ENCODE data around the gene STAMBPL1.
"Not testable (repeated sequence)": the region's sequence is repeated elsewhere in the genome, so short reads cannot be mapped to it uniquely, and the experiment has no call there.

Gene STAMBPL1

DNA sequence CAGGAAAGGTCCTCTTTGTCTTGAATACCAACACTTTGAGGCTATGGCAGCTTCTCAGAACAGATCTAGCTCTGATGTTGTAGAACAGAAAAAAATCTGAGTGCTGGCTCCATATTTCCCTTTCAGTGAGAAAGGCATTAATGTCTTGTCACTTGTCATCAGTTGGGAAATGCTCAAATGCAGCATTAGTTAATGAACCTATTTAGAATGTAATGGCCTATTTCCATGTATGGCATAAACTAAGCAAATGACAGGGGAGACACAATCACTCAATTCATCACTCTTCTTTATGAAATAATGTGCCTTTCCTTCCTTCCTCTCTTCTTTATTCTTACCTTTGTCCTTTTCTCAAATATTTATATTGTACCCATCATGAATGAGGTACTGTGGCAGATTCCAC, 5.0 kb upstream of the STAMBPL1 start:
- TF ChIP-seq SPI1 (IDR thresholded peaks at IDR 0.05; ENCODE audit: low read depth, low read length) (no peak), POLR2AphosphoS5 (IDR thresholded peaks at IDR 0.05; ENCODE audit: low read depth, low read length) (no peak), TAF1 (IDR thresholded peaks at IDR 0.05; ENCODE audit: low read depth, low read length) (no peak), POLR2A (IDR thresholded peaks at IDR 0.05; ENCODE audit: low read depth, low read length) (no peak), PAX5 (IDR thresholded peaks at IDR 0.05; ENCODE audit: insufficient read depth, low read length, severe bottlenecking) (no peak), POU2F2 (IDR thresholded peaks at IDR 0.05; ENCODE audit: low read depth, low read length) (no peak)
- no peak for DNase-seq (ENCODE audit: insufficient read length, low spot score)
- FAIRE-seq = no peak

DNA sequence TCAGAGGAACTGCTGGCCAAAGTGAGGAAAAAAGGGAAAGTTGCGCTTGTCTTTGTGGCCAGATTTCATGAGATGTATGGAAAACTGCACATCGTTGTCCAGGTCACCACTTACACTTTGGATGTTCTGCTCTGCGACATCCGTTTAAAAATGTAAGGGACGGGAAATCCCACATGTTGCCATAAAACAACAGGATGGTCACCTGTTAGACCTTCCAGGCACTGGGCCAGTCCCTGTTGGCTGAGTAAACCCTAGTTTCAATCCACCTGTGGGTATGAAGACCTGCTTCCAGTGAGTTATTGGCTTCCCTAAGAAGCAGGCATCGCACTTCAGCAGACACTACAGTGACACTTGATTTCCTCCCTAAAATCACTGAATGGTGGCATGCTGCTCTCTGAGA, 2.7 kb upstream of the STAMBPL1 start:
- no peak for DNase-seq (ENCODE audit: insufficient read length, low spot score)
- peak; percentile 28 for FAIRE-seq
- TF ChIP-seq POLR2AphosphoS5 (IDR thresholded peaks at IDR 0.05; ENCODE audit: low read depth, low read length) = no peak
- TF ChIP-seq PAX5 (IDR thresholded peaks at IDR 0.05; ENCODE audit: insufficient read depth, low read length, severe bottlenecking) = no peak
- no peak for TF ChIP-seq SPI1 (IDR thresholded peaks at IDR 0.05; ENCODE audit: low read depth, low read length)
- TF ChIP-seq TAF1 (IDR thresholded peaks at IDR 0.05; ENCODE audit: low read depth, low read length) = no peak
- no peak for TF ChIP-seq POU2F2 (IDR thresholded peaks at IDR 0.05; ENCODE audit: low read depth, low read length)
- TF ChIP-seq POLR2A (IDR thresholded peaks at IDR 0.05; ENCODE audit: low read depth, low read length) = no peak

- peak; percentile 98 for FAIRE-seq
- DNase-seq (ENCODE audit: insufficient read length, low spot score) = peak; percentile 37
- peak; percentile 85 for TF ChIP-seq POLR2AphosphoS5 (IDR thresholded peaks at IDR 0.05; ENCODE audit: low read depth, low read length)
- TF ChIP-seq POLR2A (IDR thresholded peaks at IDR 0.05; ENCODE audit: low read depth, low read length) = no peak; the same call in none of the 2 replicates
- peak; percentile 71 for TF ChIP-seq SPI1 (IDR thresholded peaks at IDR 0.05; ENCODE audit: low read depth, low read length)
- TF ChIP-seq TAF1 (IDR thresholded peaks at IDR 0.05; ENCODE audit: low read depth, low read length) = peak; percentile 51
- TF ChIP-seq PAX5 (IDR thresholded peaks at IDR 0.05; ENCODE audit: insufficient read depth, low read length, severe bottlenecking) = no peak
- TF ChIP-seq POU2F2 (IDR thresholded peaks at IDR 0.05; ENCODE audit: low read depth, low read length) = peak; percentile 12; the same call in 1 of the 2 replicates
Measured at GRCh38 chr10:88880282-88881076, 434 bp downstream of the STAMBPL1 start.

- FAIRE-seq = no peak
- no peak for DNase-seq (ENCODE audit: insufficient read length, low spot score)
- TF ChIP-seq POLR2AphosphoS5 (IDR thresholded peaks at IDR 0.05; ENCODE audit: low read depth, low read length) (no peak), PAX5 (IDR thresholded peaks at IDR 0.05; ENCODE audit: insufficient read depth, low read length, severe bottlenecking) (no peak), POU2F2 (IDR thresholded peaks at IDR 0.05; ENCODE audit: low read depth, low read length) (no peak), SPI1 (IDR thresholded peaks at IDR 0.05; ENCODE audit: low read depth, low read length) (no peak), TAF1 (IDR thresholded peaks at IDR 0.05; ENCODE audit: low read depth, low read length) (no peak), POLR2A (IDR thresholded peaks at IDR 0.05; ENCODE audit: low read depth, low read length) (no peak)
Measured at GRCh38 chr10:88881320-88881719, 1.3 kb downstream of the STAMBPL1 start.

DNA sequence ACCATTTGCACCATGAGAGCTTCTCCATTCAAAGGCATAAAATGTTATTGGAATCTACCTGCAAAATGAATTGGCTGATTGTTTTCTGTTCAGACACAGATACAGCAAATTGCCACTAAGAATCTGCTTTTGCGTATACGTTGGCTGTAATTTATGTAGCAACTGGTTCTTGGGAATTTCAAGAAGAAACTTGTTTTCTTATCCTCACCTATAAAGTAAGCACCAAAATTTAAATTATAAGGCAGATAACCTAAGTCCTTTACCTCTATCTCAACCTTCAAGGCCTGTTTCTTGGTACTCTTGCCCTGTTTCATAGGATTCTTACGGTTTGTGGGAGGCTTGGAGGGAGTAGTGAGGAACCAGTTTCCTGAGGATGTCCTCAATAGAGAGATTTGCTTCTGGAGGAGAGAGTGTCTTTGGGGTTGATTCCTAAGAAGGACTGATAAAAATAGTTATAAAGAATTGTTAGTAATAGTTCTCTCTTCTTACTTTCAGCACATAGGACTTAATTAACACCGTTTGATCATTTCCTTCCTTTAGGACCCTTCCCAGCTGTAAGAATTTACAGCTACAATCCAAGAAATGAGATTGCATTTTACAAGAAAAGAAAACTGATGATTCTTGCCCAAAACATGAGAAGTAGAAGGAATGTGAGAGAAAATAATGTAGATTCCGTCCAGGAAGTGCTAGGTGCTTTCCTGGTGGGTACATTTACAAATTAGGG, 2.0 kb downstream of the STAMBPL1 start:
- TF ChIP-seq POLR2AphosphoS5 (IDR thresholded peaks at IDR 0.05; ENCODE audit: low read depth, low read length) = no peak
- DNase-seq (ENCODE audit: insufficient read length, low spot score) = no peak
- no peak for FAIRE-seq

DNA sequence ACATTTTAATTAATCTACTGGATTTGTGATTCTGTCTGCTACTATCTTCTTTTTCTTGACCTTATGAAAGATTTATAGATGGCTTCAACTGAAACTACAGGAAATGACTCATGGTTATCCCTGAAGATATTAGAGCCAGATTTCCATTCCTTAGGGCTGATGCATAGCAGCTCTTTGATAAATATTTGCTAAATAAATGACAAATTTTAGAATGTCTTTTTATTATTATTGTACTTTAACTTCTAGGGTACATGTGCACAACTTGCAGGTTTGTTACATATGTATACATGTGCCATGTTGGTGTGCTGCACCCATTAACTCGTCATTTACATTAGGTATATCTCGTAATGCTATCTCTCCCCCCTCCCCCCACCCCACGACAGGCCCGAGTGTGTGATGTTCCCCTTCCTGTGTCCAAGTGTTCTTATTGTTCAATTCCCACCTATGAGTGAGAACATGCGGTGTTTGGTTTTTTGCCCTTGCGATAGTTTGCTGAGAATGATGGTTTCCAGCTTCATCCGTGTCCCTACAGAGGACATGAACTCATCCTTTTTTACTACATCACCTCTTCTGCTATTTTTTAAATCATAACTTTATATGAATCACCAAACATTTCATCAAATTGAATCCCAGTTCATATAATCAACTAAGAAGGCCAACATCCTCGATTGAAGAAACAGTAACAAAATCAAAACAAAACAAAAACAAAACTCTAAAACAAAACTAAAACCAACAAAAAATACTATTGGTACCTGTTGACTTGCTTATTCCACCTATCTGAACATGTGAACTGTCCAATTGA, 2.8 kb downstream of the STAMBPL1 start:
- not testable (repeated sequence) for FAIRE-seq; DNase-seq (ENCODE audit: insufficient read length, low spot score)

DNA sequence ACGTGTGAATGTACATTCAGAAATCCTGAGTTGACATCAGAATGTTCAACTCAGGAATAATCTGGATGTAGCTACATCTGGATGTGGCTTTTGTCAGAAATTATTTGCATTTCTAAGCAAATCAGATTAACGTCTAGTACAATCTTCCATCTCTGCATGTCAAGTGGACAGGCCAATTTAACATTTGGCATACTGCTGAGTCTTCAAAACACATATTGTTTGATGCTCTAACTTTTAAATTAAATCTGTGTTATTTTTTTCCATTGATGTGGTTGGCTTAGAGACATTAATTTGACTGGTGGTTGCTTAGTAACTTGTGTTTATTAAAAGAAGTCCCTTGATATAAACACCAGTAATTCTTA, 3.4 kb downstream of the STAMBPL1 start:
- FAIRE-seq (peak; percentile 80), DNase-seq (ENCODE audit: insufficient read length, low spot score) (no peak)

GRCh38 chr10:88886557-88886956, 6.5 kb downstream of the STAMBPL1 start:
- peak; percentile 87 for FAIRE-seq
- no peak for DNase-seq (ENCODE audit: insufficient read length, low spot score)
- TF ChIP-seq POLR2A (IDR thresholded peaks at IDR 0.05; ENCODE audit: low read depth, low read length) (peak; percentile 66; the same call in 1 of the 2 replicates), POLR2AphosphoS5 (IDR thresholded peaks at IDR 0.05; ENCODE audit: low read depth, low read length) (peak; percentile 66; the same call in 1 of the 2 replicates), SPI1 (IDR thresholded peaks at IDR 0.05; ENCODE audit: low read depth, low read length) (peak; percentile 31; the same call in 1 of the 2 replicates), TAF1 (IDR thresholded peaks at IDR 0.05; ENCODE audit: low read depth, low read length) (no peak), POU2F2 (IDR thresholded peaks at IDR 0.05; ENCODE audit: low read depth, low read length) (peak; percentile 80; the same call in 1 of the 2 replicates), PAX5 (IDR thresholded peaks at IDR 0.05; ENCODE audit: insufficient read depth, low read length, severe bottlenecking) (no peak)

More for the DNA sequence above, 3.4 kb downstream of the STAMBPL1 start:
- TF ChIP-seq SPI1 (IDR thresholded peaks at IDR 0.05; ENCODE audit: low read depth, low read length) (no peak), PAX5 (IDR thresholded peaks at IDR 0.05; ENCODE audit: insufficient read depth, low read length, severe bottlenecking) (no peak), POU2F2 (IDR thresholded peaks at IDR 0.05; ENCODE audit: low read depth, low read length) (no peak), POLR2A (IDR thresholded peaks at IDR 0.05; ENCODE audit: low read depth, low read length) (no peak), TAF1 (IDR thresholded peaks at IDR 0.05; ENCODE audit: low read depth, low read length) (no peak), POLR2AphosphoS5 (IDR thresholded peaks at IDR 0.05; ENCODE audit: low read depth, low read length) (no peak)

DNA sequence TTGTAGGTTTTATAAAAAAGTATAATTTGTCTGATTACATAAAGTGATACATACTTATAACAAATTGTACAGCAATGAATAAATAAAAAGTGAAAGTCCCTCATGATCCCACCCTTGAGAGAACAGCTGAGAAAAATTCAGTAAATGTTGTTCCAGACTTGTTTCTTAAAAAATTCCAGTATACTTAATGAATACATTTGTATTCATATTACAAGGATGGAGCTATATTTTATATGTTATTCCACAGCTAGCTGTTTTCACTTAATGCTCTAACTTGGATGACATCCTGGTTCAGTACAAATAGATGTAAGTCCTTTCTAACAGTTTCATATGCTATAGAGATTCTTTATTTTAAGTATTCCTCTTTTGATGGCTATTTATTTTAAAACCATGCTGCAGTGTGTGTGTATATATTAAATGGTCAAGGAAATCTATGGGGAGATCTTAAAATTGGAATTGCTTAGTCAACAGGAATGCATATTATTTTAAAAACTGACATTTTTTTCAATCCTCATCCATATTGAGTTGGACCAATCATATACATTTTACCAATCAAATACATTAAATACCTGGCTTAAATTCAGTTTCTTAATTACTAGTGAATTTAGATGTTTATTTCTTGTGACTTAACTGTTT, 8.9 kb downstream of the STAMBPL1 start:
- peak; percentile 41 for FAIRE-seq
- TF ChIP-seq SPI1 (IDR thresholded peaks at IDR 0.05; ENCODE audit: low read depth, low read length) = no peak
- TF ChIP-seq POLR2A (IDR thresholded peaks at IDR 0.05; ENCODE audit: low read depth, low read length) = no peak
- no peak for TF ChIP-seq TAF1 (IDR thresholded peaks at IDR 0.05; ENCODE audit: low read depth, low read length)
- no peak for DNase-seq (ENCODE audit: insufficient read length, low spot score)

Measured in GM12891 (cell line).